SJCRH30 (cell line): Measurements from ENCODE around the gene SLC28A3. TPM values are rescaled to one million over a fixed set of nuclear protein-coding genes. Genes with fewer than 3 reads are reported as not detected.

Source experiments
- DNase-seq, 2 experiments: peaks; one replicate each; pipeline ENCODE4 v3.0.0-alpha.2; 2015 to 2020
- H3K27ac ChIP-seq: fragments of 250-450 bp; sonication (Bioruptor Pico); 2 replicates; pipeline ENCODE4 v1.5.1; 2020; ENCODE audit warnings: mild to moderate bottlenecking, moderate library complexity
- H3K27me3 ChIP-seq: fragments of 250-450 bp; sonication (Bioruptor Pico); 2 replicates; pipeline ENCODE4 v1.5.1; 2020; ENCODE audit warnings: mild to moderate bottlenecking, moderate library complexity
- H3K36me3 ChIP-seq: fragments of 250-450 bp; sonication (Bioruptor Pico); 2 replicates; pipeline ENCODE4 v1.5.1; 2020; ENCODE audit warnings: mild to moderate bottlenecking, moderate library complexity
- H3K4me1 ChIP-seq: fragments of 250-450 bp; sonication (Bioruptor Pico); 2 replicates; pipeline ENCODE4 v1.5.1; 2020; ENCODE audit warnings: mild to moderate bottlenecking, moderate library complexity
- H3K4me3 ChIP-seq: fragments of 250-450 bp; sonication (Bioruptor Pico); 2 replicates; pipeline ENCODE4 v1.5.1; 2020; ENCODE audit warnings: mild to moderate bottlenecking, moderate library complexity
- H3K9me3 ChIP-seq: fragments of 250-450 bp; sonication (Bioruptor Pico); replicated peaks from 2 replicates; pipeline ENCODE4 v1.5.1; 2020; ENCODE audit warnings: mild to moderate bottlenecking, moderate library complexity
- total RNA-seq: library from RNA; depleted of rRNA; stranded (reverse); fragments of >200 nt; shearing (Covaris generic); gene quantifications from 2 replicates; pipeline ENCODE4 v1.2.3, GENCODE V29; 2014

The SLC28A3 gene
- total RNA-seq, 1 experiment from 2014 or later = 0.02 TPM

- Histone ChIP-seq H3K27me3 (no peaks in the 10 kb centered on the region), H3K4me3 (no peak overlapping the region), H3K27ac (no peak overlapping the region), H3K36me3 (no peaks in the 10 kb centered on the region), H3K4me1 (peaks cover 9% of the 10 kb centered on the region; the same call in 1 of the 2 replicates), H3K9me3 (peaks cover 8% of the 10 kb centered on the region)
- no peak for DNase-seq
Observed at GRCh38 chr9:84226126-84226525, 114.4 kb downstream of the SLC28A3 start.
